SHP77 treated with DMSO at 0.1 percent for 48 hours (cell line): ENCODE measurements around the gene LYZL6.
"Not testable (repeated sequence)": the region's sequence is repeated elsewhere in the genome, so short reads cannot be mapped to it uniquely, and the experiment has no call there.

ENCODE experiments used
- DNase-seq: peaks from one replicate; lab custom pipeline; 2025; lab: John Stamatoyannopoulos, UW

The LYZL6 gene

GRCh38 chr17:35906926-35907637 lies 36.4 kb downstream of the LYZL6 start:
- no peak for DNase-seq

GRCh38 chr17:35906191-35906925 lies 37.2 kb downstream of the LYZL6 start:
- no peak for DNase-seq

GRCh38 chr17:35903451-35903850 lies 40.1 kb downstream of the LYZL6 start:
- DNase-seq: no peak

- no peak for DNase-seq
Observed at GRCh38 chr17:35901631-35902175, 41.8 kb downstream of the LYZL6 start.

- DNase-seq: no peak
Observed at GRCh38 chr17:35900708-35901480, 42.6 kb downstream of the LYZL6 start.

- DNase-seq: no peak
Observed at GRCh38 chr17:35900280-35900679, 43.2 kb downstream of the LYZL6 start.

GRCh38 chr17:35898283-35899070 lies 45.0 kb downstream of the LYZL6 start:
- no peak for DNase-seq

GRCh38 chr17:35897772-35898171 lies 45.7 kb downstream of the LYZL6 start:
- not testable (repeated sequence) for DNase-seq

GRCh38 chr17:35895636-35896587 lies 47.6 kb downstream of the LYZL6 start:
- no peak for DNase-seq

GRCh38 chr17:35894206-35894605 lies 49.3 kb downstream of the LYZL6 start:
- DNase-seq: no peak

GRCh38 chr17:35893751-35894150 lies 49.8 kb downstream of the LYZL6 start:
- DNase-seq: no peak

- DNase-seq: no peak
Observed at GRCh38 chr17:35892091-35893035, 51.1 kb downstream of the LYZL6 start.

GRCh38 chr17:35891269-35891668 lies 52.2 kb downstream of the LYZL6 start:
- no peak for DNase-seq

- DNase-seq: no peak
Observed at GRCh38 chr17:35890774-35891155, 52.7 kb downstream of the LYZL6 start.

- DNase-seq: no peak
Observed at GRCh38 chr17:35889818-35890773, 53.4 kb downstream of the LYZL6 start.

GRCh38 chr17:35889241-35889640 lies 54.3 kb downstream of the LYZL6 start:
- no peak for DNase-seq
